ENCODE results near the gene HOXD1.

Gene HOXD1

GRCh38 chr2:176239031-176239430 lies 50.6 kb downstream of the HOXD1 start:
- TF ChIP-seq ZFX (IDR thresholded peaks at IDR 0.05; ENCODE audit: borderline replicate concordance) = no peak
- TF ChIP-seq CTCF (IDR thresholded peaks at IDR 0.05) = no peak
- H3K27ac ChIP-seq = no peak overlapping the region

GRCh38 chr2:176240301-176240700 lies 51.8 kb downstream of the HOXD1 start:
- TF ChIP-seq ZFX (IDR thresholded peaks at IDR 0.05; ENCODE audit: borderline replicate concordance) (no peak), CTCF (IDR thresholded peaks at IDR 0.05) (no peak)
- no peak overlapping the region for H3K27ac ChIP-seq

Measured in 22Rv1 (cell line).